HG03354 (cell line): Measurements from ENCODE around the gene KCNMB3.
"Not testable (repeated sequence)": the region's sequence is repeated elsewhere in the genome, so short reads cannot be mapped to it uniquely, and the experiment has no call there.

ENCODE experiments used
- ATAC-seq: cut with Tn5 transposase; IDR thresholded peaks from one replicate; pipeline ENCODE4 v1.9.1; 2021; ENCODE audit warnings: mild to moderate bottlenecking; ENCODE audit not compliant: unreplicated experiment, poor library complexity, severe bottlenecking

The KCNMB3 gene

DNA sequence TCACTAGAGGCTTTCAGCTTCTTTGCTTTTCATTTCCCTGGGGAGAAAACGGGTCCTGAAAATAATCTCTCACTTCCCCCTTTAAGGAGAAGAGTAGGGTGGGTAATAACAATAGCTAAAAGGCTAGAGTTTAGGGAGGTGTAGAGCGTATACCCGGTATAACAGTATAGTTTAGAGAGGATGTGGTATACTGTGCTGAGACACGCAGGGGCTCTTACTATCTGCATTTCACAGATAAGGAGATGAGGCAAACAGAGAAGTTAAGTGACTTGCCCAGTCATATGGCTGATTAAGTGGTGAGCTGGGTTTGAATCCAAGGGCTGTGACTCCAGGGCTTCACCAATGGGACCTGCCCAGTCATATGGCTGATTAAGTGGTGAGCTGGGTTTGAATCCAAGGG, 15.0 kb upstream of the KCNMB3 start:
- ATAC-seq = peak; percentile 41

DNA sequence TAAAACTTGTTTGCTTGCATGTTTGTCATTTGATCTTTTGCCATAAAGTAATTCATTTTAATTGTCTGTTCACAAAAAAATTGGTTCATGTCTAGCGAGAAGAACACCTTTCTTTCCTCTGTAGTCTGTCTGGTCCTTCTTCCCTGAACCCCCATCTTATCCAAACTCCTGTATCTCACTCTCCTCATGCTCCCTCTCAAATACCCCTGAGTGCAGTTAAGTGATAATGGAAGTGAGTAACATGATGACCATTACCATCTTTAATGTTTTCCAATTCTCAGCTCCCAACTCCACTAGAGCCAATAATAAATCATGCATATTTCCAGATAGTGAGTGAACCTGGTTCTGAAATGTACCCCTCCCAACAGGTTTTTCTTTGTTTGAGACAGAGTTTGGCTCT, 14.2 kb upstream of the KCNMB3 start:
- no peak for ATAC-seq

DNA sequence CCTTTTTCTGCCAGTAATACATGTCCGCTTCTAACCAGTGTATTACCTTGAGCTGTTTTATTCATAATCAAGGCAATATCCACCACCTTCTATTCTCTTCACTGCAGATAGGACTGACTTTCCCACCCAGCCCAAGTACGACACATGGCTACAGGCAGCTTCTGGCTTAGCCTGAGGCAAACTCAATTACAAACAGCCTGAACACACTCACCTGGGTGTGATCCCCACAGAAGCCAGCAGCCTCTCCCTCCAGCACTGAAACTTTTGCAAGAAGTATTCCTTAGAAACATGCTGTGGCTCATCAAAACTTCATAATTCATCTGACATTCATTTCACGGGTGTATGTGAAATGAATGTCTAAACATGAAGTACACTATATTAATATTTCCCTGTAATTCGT, 13.5 kb upstream of the KCNMB3 start:
- ATAC-seq = no peak

DNA sequence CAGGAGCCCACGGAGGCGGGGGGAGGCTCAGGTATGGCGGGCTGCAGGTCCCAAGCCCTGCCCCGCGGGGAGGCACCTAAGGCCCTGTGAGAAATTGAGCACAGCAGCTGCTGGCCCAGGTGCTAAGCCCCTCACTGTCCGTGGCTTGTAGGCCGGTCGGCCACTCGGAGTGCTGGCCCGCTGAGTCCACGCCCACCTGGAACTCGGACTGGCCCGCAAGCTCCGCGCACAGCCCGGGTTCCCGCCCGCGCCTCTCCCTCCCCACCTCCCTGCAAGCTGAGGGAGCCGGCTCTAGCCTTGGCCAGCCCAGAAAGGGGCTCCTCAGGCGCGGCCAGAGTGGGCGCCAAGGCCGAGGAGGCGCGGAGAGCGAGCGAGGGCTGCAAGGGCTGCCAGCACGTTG, 12.2 kb upstream of the KCNMB3 start:
- ATAC-seq = no peak

- ATAC-seq = peak; percentile 95
These were observed 10.2 kb upstream of the KCNMB3 start for GRCh38 chr3:179260949-179261765.

- not testable (repeated sequence) for ATAC-seq
These were observed 9.2 kb upstream of the KCNMB3 start for GRCh38 chr3:179259959-179260756.

- ATAC-seq = no peak
These were observed 7.9 kb upstream of the KCNMB3 start for GRCh38 chr3:179258820-179259219.

DNA sequence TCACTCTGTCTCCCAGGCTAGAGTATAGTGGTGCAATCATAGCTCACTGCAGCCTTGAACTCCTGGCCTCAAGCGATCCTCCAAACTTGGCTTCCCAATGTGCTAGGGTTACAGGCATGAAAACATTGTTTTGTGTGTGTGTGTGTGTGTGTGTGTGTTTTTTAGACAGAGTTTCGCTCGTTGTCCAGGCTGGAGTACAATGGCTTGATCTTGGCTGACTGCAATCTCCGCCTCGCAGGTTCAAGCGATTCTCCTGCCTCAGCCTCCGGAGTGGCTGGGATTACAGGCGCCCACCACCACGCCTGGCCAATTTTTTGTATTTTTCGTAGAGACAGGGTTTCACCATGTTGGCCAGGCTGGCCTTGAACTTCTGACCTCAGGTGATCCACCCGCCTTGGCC, 6.8 kb upstream of the KCNMB3 start:
- ATAC-seq = not testable (repeated sequence)

GRCh38 chr3:179256813-179257212, 5.9 kb upstream of the KCNMB3 start:
- ATAC-seq = no peak

GRCh38 chr3:179247289-179248015, 3.5 kb downstream of the KCNMB3 start:
- no peak for ATAC-seq

DNA sequence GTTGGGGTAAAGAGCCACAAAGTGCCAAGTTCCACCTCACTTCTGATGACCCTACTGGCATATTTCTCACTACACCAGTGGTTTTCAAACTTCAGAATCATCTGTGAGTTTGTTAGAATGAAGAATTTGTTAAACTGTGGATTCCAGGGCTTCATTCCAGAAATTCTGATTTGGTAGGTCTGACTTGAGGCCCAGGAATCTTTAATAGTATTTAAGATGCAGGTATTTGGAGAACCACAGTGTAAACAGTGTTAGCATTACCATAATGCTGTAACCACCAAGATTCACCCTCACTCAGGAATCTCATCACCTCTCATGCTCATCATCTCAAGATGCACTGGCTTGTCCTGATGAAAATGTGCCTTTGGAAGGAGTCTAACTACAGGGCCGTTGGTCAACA, 6.0 kb downstream of the KCNMB3 start:
- no peak for ATAC-seq

GRCh38 chr3:179242859-179243258, 8.1 kb downstream of the KCNMB3 start:
- not testable (repeated sequence) for ATAC-seq

DNA sequence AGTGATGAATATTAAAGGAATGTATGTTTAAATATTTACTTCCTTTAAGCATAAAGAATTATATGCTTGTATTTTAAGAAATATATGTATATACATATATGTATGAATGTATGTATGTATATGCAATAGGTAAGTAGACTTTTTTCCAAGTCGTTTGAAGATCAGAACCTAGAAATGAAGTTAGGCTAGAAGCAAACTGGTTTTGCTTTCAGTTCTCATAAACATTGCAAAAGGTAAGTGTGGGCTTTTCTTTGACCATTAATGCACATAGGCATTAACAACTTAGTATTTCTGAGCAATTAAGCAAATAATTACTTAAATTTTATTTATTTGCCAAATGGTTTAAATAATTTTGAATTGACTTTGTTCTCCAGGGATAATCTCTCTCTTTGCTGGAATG, 10.6 kb downstream of the KCNMB3 start:
- ATAC-seq = peak; percentile 48

GRCh38 chr3:179236669-179237301, 14.1 kb downstream of the KCNMB3 start:
- ATAC-seq = peak; percentile 79

GRCh38 chr3:179234199-179234598, 16.7 kb downstream of the KCNMB3 start:
- no peak for ATAC-seq

DNA sequence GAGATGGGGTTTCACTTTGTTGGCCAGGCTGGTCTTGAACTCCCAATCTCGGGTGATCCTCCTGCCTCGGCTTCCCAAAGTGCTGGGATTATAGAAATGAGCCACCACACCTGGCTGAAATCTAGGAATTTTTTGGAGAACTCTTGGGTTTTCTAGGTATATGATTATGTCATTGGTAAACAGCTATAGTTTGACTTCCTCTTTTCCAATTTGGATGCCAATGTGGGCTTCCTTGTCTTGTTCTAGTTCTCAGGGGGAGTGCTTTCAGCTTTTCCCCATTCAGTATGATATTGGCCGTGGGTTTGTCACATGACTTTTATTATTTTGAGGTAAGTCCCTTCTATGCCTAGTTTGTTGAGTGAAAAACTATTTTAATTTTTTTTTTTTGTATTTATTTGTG, 17.9 kb downstream of the KCNMB3 start:
- no peak for ATAC-seq

GRCh38 chr3:179229177-179229576, 21.7 kb downstream of the KCNMB3 start:
- ATAC-seq = no peak

GRCh38 chr3:179227349-179227748, 23.6 kb downstream of the KCNMB3 start:
- no peak for ATAC-seq

DNA sequence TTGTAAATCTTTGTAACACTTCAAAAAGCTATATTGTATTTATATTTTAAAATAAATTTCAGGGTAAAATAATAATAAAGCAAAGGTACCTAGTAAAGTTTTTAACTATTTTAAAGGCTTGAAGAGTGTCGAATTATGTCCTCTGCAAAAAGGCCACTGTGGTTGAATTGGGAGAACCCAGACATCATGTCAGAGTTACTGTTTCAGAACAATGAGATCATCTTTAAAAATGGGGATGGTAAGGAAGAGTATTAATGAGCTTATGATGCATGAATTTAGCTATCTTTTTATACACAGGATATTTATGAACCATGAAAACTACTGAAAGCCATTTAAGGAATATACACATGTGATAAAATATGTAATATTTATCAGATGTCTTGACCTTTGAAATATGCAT, 26.3 kb downstream of the KCNMB3 start:
- ATAC-seq = no peak

GRCh38 chr3:179223548-179223947, 27.4 kb downstream of the KCNMB3 start:
- no peak for ATAC-seq
